HEK293T (cell line): Measurements from ENCODE around the gene C1orf56.

Experiments used
- ARNT ChIP-seq: fragments of 450-650 bp; IDR thresholded peaks from 2 replicates; pipeline ENCODE4 v1.6.1; 2017; ENCODE audit warnings: mild to moderate bottlenecking
- BHLHE40 ChIP-seq: fragments of 450-650 bp; IDR thresholded peaks from 2 replicates; pipeline ENCODE4 v1.6.1; 2016; ENCODE audit warnings: mild to moderate bottlenecking, moderate library complexity, borderline replicate concordance
- CTBP1 ChIP-seq: fragments of 450-650 bp; IDR thresholded peaks from 2 replicates; pipeline ENCODE4 v1.6.1; 2016; ENCODE audit warnings: borderline replicate concordance
- ELF4 ChIP-seq: fragments of 450-650 bp; IDR thresholded peaks from 2 replicates; pipeline ENCODE4 v1.6.1; 2017; ENCODE audit warnings: antibody characterized with exemption
- FOXA1 ChIP-seq: fragments of 450-650 bp; IDR thresholded peaks from 2 replicates; pipeline ENCODE4 v1.6.1; 2016; ENCODE audit warnings: mild to moderate bottlenecking
- FOXK2 ChIP-seq: fragments of 450-650 bp; IDR thresholded peaks from 2 replicates; pipeline ENCODE4 v1.6.1; 2016; ENCODE audit warnings: mild to moderate bottlenecking
- FOXM1 ChIP-seq: fragments of 450-650 bp; IDR thresholded peaks from 2 replicates; pipeline ENCODE4 v1.6.1; 2017; ENCODE audit warnings: mild to moderate bottlenecking, borderline replicate concordance
- L3MBTL2 ChIP-seq: fragments of 450-650 bp; conservative IDR thresholded peaks from 2 replicates; pipeline ENCODE4 v1.6.1; 2016; ENCODE audit warnings: mild to moderate bottlenecking
- LEF1 ChIP-seq: fragments of 450-650 bp; IDR thresholded peaks from 2 replicates; pipeline ENCODE4 v1.6.1; 2017; ENCODE audit warnings: mild to moderate bottlenecking, borderline replicate concordance
- NFRKB ChIP-seq: fragments of 450-650 bp; IDR thresholded peaks from 2 replicates; pipeline ENCODE4 v1.6.1; 2016; ENCODE audit warnings: mild to moderate bottlenecking, moderate library complexity
- SP1 ChIP-seq: fragments of 450-650 bp; IDR thresholded peaks from 2 replicates; pipeline ENCODE4 v1.6.1; 2017
- TARDBP ChIP-seq: fragments of 450-650 bp; IDR thresholded peaks from 2 replicates; pipeline ENCODE4 v1.6.1; 2016
- ZNF384 ChIP-seq: fragments of 450-650 bp; IDR thresholded peaks from 2 replicates; pipeline ENCODE4 v1.6.1; 2016
- TF ChIP-seq, protein P1 (sequence below): fragments of 450-650 bp; IDR thresholded peaks from 2 replicates; pipeline ENCODE4 v1.6.1; 2016

DNA sequence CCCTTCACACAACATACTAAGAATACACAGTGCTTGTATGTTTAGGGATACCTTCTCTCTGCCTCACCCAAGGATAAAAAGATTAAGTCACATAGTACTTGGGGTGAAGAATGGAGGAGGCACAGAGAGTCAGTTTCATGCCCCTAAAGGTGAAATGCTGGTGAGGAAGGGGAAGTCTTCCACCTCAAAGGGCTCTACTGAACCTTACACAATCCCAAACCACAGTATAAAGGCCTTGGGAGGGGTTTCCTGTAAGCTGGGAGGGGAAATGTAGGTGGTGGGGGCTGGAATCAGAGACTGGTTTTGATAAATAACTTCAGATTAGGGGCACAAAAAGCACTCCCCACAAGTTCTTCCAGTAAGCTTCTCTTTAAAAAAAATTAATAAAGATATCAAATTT lies 44.4 kb upstream of the C1orf56 start:
- TF ChIP-seq L3MBTL2 (no peak), ARNT (no peak), FOXA1 (no peak), NFRKB (no peak), FOXK2 (no peak), ZNF384 (no peak), SP1 (no peak), FOXM1 (no peak), ELF4 (no peak), TARDBP (no peak), LEF1 (no peak), BHLHE40 (no peak), CTBP1 (no peak)
- TF ChIP-seq, protein P1, sequence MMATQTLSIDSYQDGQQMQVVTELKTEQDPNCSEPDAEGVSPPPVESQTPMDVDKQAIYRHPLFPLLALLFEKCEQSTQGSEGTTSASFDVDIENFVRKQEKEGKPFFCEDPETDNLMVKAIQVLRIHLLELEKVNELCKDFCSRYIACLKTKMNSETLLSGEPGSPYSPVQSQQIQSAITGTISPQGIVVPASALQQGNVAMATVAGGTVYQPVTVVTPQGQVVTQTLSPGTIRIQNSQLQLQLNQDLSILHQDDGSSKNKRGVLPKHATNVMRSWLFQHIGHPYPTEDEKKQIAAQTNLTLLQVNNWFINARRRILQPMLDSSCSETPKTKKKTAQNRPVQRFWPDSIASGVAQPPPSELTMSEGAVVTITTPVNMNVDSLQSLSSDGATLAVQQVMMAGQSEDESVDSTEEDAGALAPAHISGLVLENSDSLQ: no peak
